Activated CD8-positive, alpha-beta memory T cell treated with anti-CD3 and anti-CD28 coated beads for 24 hours (primary cell): ENCODE data around the gene APOBEC3H.

ENCODE experiments used
- DNase-seq: peaks from one replicate; pipeline ENCODE4 v3.0.0-alpha.2; 2020

Gene APOBEC3H

GRCh38 chr22:39138357-39138997 is 41.4 kb downstream of the APOBEC3H start:
- no peak for DNase-seq

GRCh38 chr22:39139933-39140332 is 42.9 kb downstream of the APOBEC3H start:
- DNase-seq, result no peak

- DNase-seq, result no peak
Measured at GRCh38 chr22:39142088-39142680, 45.1 kb downstream of the APOBEC3H start.

GRCh38 chr22:39144101-39144767 is 47.2 kb downstream of the APOBEC3H start:
- peak; percentile 80 for DNase-seq

- DNase-seq, result no peak
Measured at GRCh38 chr22:39146256-39147101, 49.4 kb downstream of the APOBEC3H start.

- DNase-seq, result no peak
Measured at GRCh38 chr22:39147335-39148025, 50.4 kb downstream of the APOBEC3H start.

- DNase-seq, result no peak
Measured at GRCh38 chr22:39148026-39148726, 51.1 kb downstream of the APOBEC3H start.

- DNase-seq, result peak; percentile 89
Measured at GRCh38 chr22:39148727-39149535, 51.9 kb downstream of the APOBEC3H start.

- no peak for DNase-seq
Measured at GRCh38 chr22:39149915-39150847, 53.1 kb downstream of the APOBEC3H start.

- no peak for DNase-seq
Measured at GRCh38 chr22:39150848-39151215, 53.8 kb downstream of the APOBEC3H start.

- DNase-seq, result no peak
Measured at GRCh38 chr22:39151329-39151975, 54.4 kb downstream of the APOBEC3H start.

GRCh38 chr22:39152024-39152510 is 55.0 kb downstream of the APOBEC3H start:
- no peak for DNase-seq

GRCh38 chr22:39152511-39153219 is 55.6 kb downstream of the APOBEC3H start, which contains the start of gene CBX7:
Gene CBX7, minus strand, starts transcription at chr22:39152680. Its CDS starts 236 bp downstream, at chr22:39152444.
- peak; percentile 99 for DNase-seq

- DNase-seq, result no peak
Measured at GRCh38 chr22:39153220-39153717, 56.2 kb downstream of the APOBEC3H start.
